GM18508 (cell line): ENCODE data around the gene RPRD1B.
"Not testable (repeated sequence)": the region's sequence is repeated elsewhere in the genome, so short reads cannot be mapped to it uniquely, and the experiment has no call there.

ENCODE experiments used
- ATAC-seq: cut with Tn5 transposase; IDR thresholded peaks from one replicate; pipeline ENCODE4 v1.9.1; 2021; ENCODE audit warnings: moderate number of reproducible peaks; ENCODE audit not compliant: insufficient read depth, unreplicated experiment

The RPRD1B gene

DNA sequence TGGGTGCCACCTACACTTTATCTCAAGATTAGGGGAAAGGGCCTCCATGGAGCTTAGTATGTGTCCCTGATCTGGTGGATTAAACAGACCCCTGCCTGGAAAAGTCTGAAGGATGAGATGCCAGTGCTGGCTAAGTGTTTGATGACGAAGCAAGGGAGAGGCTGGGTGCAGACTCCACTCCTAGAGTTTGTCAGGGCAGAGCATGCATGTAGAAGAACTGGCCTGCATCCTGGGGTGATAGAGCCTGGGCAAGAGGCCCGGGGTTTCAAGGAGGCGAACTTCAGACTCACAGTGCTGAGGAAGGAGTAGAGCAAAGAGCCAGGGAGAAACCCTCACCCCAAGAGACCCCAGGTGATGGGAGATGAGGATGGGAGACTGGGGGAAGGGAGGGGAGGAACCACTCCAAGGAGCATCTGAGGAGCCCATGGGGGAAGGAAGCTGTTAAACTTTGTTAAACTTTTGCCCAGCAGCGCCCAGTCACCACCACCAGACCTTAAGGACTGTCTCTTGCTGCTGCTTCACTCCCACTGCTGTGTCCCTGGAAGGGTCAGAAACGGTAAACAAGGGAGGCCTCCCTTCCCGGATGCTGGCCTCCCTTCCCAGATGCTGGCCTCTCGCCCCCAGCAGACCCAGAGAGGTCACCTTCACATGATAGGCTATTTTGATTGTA, 61.6 kb downstream of the RPRD1B start:
- no peak for ATAC-seq

DNA sequence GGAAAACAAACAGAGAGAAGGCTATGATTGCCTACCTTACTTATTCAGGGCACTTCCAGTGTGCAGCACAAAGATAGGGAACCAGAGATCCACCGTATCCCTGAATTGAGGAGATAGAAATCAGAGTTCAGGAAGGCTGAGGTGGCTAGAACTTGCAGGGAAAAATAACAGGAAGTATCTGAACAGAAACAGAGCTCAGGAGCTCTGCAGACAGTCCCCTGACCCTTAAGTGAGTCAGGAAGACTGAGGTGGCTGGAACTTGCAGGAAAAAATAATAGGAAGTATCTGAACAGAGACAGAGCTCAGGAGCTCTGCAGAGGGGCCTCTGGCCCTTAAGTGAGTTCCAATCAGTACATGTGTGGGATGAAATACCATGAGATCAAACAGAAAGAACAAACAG, 65.4 kb downstream of the RPRD1B start:
- no peak for ATAC-seq

DNA sequence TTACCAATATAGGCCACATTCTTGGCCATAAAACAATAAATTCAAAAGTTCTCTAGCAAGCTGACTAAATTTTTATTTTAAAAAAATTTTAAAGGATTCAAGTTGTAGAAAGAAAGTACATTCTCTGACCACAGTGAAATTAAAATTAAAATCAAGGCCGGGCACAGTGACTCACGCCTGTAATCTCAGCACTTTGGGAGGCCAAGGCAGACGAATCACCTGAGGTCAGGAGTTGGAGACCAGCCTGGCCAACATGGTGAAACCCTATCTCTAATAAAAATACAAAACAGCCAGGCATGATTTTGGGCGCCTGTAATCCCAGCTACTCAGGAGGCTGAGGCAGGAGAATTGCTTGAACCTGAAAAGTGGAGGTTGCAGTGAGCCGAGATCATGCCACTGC, 68.7 kb downstream of the RPRD1B start:
- ATAC-seq, result not testable (repeated sequence)

DNA sequence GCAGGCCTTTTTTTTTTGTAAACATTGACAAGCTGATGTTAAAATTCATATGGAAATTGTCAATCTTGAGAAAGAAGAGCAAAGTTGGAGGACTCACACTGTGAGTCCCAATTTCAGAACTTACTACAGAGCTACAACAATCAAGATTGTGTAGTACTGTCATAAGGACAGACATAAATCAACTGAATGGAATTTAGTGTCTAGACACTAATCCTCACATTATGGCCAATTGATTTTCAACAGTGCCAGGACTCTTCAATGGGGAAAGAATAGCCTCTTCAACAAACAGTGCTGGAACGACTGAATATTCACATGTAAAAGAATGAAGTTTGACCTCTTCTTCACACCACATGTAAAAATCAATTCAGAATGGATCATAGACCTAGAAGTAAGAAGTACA, 70.7 kb downstream of the RPRD1B start:
- ATAC-seq, result no peak

DNA sequence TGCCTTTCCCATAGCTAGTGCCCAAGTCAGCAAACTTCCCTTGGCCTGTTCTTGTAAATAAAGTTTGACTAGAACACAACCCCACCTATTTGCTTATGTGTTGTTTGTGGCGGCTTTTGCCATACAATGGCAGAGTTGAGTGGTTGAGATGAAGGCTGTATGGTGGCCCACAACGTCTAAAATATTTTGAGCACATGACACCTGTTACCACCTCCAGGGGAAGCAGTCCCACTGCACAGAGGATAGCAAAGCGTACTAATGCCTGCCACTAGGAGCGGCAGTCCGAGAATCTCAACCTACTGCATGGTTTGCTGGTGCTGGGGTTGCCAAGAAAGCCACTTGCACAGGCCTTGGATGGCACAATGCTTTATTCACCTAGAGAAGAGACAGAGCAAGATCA, 72.9 kb downstream of the RPRD1B start:
- no peak for ATAC-seq

DNA sequence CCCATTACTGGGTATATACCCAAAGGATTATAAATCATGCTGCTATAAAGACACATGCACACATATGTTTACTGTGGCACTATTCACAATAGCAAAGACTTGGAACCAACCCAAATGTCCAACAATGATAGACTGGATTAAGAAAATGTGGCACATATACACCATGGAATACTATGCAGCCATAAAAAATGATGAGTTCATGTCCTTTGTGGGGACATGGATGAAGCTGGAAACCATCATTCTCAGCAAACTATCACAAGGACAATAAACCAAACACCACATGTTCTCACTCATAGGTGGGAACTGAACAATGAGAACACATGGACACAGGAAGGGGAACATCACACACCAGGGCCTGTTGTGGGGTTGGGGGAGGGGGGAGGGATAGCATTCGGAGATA, 73.8 kb downstream of the RPRD1B start:
- not testable (repeated sequence) for ATAC-seq

DNA sequence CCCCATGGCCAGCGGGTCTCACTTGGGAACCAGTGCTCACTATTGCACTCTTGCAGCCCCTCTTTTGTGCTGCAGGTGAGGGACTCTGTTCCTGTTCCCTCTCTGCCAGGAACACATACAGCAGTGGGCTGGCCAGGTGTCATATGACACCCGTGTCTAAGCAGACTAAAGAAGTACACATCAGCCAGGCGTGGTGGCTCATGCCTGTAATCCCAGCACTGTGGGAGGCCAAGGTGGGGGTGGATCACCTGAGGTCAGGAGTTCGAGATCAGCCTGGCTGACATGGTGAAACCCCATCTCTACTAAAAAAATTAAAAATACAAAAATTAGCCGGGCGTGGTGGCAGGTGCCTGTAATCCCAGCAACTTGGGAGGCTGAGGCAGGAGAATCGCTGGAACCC, 74.4 kb downstream of the RPRD1B start:
- not testable (repeated sequence) for ATAC-seq

DNA sequence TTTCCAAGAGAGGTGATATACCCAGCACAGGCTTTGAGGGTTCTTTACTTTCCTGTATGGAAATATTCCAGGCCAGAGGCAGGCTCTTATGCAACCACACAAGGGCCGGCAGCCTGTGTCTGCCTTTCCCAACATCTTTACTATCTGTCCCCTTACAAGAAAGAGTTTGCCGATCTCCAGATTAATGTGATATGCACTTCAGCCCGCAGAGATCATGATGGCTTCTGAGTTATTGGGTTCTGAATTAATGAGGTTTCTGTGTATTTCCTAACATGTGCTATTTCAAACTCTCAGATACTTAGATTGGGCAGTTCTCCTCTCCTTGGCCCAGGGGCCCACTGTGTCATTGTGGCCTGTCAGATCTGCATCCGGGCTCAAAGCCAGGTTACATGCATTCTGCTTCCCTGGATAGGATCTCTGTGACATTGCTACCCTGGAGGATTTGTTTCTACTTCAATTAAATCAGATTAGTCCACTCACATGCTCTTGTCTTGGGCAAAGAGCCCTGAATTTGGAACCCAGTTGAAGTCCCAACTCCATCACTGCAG, 75.0 kb downstream of the RPRD1B start:
- ATAC-seq, result no peak

DNA sequence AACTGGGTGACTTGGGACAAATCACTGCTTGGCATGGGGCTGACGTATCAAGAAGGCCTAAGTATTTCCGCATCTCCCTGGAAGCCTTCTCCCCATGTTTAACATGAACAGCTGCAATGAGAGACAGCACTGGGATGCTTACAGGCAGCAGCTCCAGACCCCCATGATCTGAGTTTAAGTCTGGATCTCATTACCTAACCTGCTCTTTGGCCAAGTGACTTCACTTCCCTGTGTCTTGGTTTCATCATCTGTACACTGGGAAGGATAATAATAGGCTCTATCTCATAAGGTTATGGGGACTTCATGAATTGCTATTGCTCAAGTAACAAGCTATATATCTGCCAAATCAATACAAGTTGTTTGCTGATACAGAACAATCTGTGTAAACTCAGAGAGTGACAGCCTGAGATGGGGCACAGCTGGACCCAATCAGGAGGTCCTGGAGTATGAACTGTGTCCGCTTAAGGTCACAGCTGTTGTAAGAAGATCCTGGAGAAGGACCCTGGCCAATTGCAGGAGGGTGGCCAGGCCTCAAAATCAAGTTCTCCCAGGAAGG, 75.5 kb downstream of the RPRD1B start:
- no peak for ATAC-seq

DNA sequence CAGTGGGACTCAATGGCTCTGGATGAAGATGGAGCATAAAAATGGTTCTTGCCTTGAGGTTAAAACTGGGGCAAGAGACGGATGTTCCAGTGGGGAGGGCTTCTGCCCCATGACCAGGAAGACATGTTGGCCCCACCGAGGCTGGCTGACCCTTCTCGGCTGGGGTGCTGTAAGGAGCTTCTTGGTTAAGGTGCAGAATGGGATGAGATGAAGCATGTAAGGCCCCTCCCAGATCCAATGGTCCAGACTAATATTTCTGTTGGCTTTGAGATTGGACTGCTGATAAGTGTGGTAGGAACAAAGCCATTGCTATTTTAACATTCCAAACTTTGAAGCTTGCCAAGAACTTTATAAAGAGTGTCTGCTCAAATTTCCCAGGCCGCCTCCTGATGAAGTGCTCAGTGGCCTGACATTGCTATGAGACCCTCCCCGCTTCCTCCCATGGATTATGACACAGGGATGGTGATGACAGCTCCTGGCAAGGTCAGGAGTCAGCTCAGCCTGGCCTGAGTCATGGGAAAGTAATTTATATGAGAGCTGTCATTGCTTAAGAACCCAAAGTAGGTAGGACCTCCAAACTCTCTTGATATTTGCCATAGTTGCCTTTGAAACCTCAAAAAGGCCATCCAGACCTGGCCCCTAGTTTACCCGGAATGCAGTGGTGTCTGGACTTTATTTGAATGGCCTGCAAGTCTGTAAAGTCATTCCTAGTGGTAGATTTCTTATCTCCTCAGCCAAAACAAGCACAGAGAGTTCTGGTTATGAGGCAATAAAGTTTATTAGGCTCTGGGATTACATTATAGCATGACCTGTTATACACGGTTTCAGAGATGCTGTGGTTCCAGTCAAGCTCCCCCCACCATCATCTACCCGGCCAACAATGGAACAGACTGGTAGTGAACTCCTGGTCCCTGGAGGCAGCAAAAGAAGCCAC, 76.3 kb downstream of the RPRD1B start:
- no peak for ATAC-seq

DNA sequence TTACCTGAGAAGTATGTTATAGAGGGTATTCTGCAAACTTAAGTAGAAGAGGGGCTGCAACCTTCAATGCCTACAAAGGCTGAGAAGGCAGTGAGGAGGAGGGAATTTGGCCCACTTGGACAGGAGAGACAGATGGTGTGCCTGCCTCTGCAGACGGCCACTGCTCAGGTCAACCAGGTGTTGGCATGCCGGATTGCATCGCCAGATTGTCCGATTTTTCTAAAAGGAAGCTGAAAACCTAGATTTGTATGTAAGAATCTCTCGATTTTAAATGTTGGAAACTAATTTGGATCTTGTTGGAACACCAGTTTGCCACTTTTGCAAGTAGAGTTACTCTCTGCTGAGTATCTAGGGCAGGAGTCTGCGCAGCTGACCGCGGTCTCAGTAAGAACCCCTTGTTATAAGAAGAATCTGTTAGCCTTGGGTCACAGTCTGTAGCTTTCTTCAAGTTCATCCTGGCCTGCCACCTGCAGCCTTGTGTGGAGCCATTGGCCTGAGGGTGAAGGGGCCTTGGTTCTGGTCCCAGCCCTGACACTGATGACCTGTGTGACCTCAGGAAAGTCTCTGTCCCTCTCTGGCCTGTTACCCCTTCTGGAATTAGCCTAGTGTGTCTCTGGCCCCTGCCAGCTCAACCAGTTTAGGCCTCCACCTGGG, 77.1 kb downstream of the RPRD1B start:
- ATAC-seq, result no peak

DNA sequence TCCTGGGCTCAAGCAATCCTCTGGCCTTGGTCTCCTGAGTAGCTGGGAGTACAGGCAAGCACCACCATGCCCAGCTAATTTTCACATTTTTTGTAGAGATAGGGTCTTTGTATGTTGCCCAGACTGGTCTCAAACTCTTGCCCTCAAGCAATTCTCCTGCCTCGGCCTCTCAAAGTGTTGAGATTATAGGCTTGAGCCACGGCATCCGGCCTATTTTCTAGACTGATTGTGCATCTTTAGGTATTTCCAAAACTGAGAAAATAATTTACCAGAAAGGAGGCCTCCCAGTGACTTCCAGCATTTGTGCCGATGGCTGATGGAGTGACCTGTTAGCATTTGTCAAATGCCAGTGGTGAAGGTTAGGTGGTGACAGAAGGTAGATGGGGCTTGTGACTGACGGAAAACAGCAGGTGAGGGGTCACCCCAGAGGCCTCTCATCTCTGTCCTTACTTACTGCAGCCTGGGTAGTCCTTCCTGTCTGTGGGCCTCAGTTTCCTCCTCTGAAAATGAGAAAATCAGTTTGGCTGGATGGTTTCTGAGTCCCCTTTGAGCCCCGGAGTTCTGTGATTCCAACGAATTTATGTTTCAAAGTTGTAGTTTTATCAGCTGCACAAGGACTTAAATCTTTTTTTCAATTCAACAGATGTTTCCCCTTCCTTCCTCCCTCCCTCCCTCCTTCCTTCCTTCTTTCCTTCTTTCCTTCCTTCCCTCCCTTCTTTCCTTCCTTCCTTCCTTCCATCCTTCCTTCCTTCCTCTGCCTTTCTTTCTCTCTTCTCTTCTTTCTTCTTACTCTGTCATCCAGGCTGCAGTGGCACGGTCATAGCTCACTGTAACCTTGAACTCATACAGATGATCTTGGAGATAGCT, 78.1 kb downstream of the RPRD1B start:
- no peak for ATAC-seq

DNA sequence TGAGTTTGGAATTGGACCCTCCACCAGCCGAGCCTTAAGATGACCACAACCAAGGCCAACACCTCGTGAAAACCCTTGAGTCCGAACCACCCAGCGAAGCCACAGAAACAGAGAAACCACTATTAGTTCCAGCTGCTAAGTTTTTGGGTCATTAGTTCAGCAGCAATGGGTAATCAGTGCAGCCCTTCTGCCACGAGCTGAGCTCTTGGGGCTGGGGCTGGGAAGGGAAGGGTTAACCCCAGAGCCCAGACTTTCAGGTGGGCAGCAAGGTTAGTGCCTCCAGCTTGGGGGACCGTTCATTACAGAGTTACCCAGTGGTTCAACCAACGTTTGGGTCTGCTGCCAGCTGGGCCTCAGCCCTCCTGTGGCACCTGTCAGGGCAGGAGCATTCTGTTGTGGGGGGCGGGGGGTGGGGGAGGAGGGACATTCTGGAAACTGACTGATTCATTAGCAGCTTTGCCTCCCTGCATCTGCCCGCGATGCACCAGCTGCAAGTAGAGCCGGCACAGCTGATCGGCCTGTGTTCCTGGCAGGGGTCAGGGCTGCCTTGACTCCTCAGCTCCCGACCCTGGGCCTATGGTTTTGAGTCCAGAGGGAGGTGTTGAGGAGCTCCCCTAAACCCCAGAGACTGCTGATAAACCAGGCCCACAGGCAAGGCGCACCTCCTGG, 78.8 kb downstream of the RPRD1B start:
- ATAC-seq, result no peak

DNA sequence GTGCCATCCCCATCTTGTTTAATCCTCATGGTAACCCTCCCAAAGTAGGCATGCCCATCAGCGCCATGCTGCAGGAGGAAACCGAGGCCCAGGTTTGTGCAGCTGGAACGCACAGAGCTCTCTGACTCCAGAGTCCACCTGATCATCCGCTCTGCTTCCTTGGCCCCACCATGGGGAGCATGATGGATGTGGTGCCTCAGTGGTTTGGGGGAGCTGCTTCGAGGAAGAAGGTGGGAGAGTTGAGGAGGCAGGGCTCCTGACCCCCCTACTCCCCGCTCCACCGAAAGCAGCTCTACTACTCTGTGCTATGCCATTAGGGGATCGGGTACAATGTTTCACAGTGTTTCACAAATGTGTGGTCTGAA, 79.4 kb downstream of the RPRD1B start:
- ATAC-seq, result no peak

DNA sequence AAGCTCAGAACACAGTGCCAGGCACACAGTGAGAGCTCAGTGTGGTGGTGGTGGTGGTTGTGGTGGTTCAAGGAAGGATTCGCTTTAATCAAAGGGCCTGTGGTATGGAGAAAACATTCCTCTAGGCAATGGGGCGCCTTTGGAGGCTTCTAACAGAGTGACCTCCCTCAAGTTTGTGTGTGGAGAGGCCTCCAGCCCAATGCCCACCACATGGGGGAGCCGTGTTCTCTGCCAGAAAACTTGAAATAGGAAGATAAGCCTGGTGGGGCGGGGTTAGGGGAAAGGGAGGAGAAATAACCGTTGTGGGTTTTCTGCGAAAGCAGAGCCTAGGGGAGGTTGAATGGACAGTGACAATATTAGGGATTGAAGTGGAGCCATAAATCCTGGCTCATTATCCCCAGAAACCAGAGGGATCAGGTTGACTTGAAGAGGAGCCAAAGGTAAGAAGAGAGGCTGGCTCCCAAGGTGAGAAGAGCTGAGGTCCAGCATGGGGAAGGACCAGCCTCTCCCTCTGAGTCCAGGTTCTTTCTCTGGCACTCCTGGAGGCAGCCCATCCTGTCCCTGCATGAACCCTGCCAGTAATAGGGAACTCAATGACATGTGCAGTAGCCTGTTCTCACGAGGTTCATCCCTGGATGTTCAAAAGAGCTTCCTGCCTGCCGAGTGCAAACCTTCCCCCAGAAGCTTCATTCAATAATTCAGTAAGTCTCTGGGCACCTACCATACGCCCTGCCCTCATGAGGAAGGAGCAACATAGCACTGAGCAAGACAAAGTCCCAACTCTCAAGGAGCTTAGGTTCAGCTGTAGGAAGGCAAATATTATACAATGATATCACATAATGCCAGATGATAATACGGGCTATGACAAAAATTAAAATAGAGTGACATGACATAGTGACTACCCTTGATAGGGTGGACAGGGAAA, 80.1 kb downstream of the RPRD1B start:
- no peak for ATAC-seq

DNA sequence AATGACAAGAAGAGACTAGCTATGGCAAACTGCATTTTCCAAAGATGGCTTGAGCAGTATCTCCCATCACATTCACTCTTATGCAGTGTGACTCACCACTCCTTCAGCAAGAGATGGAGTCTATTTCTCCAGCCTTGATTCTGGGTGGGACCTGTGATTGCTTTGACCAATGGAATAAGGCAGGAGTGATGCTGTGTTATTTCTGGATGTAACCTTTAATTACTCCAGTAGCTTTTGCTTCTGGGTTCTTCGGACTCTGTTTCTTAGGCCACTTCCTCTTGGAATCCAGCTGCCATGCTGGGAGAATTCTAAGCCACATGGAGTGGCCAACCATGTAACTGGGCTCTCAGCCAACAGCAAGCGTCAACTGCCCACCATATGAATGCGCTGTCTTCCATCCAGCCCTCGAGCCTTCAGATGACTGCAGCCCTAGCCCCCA, 80.8 kb downstream of the RPRD1B start:
- ATAC-seq, result no peak

DNA sequence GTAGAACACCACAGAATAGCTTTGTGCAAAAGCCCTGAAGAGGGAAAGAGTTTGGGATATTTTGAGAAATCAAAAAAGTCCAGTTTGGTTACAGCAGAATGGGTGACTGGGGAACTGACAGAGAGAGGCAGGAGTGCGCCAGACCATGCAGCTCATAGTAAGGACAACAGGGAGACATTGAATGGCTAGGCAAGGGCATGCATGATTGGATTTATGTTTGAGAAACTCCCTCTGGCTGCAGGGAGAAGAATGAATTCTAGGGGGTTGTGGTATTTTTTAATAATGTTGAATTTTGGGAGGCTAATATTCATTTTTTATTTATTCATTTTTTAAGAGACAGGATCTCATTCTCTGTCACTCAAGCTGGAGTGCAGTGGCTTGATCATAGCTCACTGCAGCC, 81.7 kb downstream of the RPRD1B start:
- ATAC-seq, result no peak

DNA sequence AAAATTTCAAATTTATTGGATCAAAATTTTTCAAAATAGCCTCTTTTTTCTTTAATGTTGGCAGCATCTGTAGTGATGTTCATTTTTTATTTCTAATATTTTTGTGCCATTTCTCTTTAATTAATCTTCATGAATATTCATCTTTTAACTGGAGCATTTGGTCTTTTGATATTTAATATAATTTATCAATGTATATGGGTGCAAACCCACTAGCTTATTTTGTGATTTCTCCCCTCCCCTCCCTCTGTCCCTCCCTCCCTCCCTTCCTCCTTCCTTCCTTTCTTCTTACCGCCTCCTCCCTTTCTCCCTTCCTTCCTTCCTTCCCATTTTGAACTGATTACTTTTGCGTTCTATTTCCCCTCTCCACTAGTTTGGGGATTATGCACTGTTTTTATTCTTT, 82.3 kb downstream of the RPRD1B start:
- no peak for ATAC-seq
